GM19351 (cell line): Measurements from ENCODE around the gene SNX22.

ENCODE experiments used
- ATAC-seq: cut with Tn5 transposase; IDR thresholded peaks from one replicate; pipeline ENCODE4 v1.9.1; 2021; ENCODE audit warnings: mild to moderate bottlenecking, moderate library complexity; ENCODE audit not compliant: unreplicated experiment

Gene SNX22

DNA sequence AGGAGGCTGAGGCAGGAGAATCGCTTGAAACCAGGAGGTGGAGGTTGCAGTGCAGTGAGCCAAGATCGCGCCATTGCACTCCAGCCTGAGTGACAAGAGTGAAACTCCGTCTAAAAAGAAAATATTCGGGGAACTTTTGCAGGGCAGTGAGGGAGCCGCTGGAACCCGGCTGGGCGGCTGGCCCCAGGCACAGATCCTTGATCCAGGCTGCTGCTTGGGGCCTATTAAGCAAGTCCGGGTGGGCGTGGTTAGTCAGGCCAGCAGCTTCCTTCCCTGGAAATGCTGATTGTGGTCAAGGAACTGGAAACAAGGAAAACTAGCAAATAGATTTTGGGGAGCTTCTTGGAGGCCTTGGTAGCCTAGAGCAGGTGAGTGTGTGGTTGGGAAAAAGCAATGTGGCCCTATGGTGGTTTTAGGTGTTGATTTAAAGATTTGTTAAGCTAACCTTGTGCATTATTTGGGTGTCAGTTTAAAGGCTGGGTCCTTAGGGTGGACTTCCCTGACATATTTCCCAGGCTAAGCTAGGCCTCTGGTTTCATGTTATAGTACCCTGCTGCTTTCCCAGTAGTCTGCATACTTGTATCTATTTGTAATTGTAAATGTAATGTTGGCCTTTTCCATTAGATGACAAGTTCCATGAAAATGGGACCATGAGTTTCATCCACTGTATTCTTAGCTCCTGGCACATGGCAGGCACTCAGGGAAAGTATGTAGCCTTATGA is 17.7 kb upstream of the SNX22 start:
- ATAC-seq = no peak

DNA sequence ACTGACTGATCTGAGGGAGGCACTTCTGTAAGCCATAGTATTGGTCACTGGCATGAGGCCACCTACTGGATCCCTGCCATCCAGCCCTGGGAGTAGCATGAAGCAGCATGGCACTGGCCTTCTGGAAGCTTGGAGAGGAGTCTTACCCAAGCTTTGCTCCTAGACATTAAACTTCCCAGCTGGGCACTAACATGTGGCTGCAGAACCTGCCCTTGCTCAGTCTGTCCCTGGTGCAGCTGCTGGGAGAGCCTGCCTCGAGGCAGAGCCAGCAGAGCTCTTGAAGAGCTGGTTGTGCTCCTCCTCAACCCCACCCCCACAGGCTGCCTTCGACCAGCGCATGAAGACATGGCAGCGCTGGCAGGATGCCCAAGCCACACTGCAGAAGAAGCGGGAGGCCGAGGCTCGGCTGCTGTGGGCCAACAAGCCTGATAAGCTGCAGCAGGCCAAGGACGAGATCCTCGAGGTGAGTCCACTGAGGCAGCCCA is 17.1 kb upstream of the SNX22 start:
- no peak for ATAC-seq

DNA sequence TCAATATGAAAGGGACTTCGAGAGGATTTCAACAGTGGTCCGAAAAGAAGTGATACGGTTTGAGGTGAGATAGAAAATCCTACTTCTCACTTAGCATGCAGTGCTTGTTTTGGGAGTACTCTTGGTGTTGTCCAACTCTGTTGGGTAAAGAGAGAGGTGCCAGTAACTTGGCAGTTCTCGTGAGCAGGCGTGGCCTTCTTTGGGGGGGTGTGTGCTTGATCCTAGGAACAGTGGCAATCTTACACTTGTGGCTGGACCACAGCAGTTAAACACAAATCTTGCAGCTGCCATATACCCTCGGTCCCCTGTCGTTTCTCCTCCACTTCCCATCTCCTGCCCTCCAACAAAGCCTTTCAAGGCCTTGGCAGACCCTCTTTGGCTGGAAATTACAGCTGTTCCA is 15.2 kb upstream of the SNX22 start:
- no peak for ATAC-seq

DNA sequence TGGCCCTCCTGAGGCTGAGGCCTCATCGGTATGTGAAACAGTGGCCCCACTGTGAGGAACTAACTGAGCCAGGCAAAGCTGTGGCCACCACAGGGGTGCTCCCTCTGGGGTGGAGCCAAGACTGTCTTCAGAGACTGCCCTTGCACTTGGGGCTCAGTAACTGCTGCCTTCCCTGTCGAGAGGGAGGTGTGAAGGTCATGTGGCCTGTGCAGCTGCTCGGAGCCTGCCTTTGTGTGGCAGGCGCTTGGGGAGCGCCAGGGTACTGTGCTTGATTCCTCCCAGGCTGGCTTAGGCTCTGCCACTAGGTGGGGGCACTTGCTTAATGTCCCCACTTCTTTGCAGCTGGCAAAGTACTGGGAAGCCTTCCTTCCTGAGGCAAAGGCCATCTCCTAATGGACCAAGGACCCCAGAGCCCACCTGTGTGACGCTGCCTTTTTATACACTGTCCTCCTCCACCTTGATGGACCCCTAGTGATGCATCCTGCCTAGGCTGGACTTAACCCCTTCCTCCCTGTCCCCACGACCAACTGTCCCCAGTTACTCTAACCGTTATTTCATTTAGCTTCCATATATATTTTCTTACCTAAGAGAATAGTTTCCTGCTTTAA is 14.2 kb upstream of the SNX22 start:
- no peak for ATAC-seq

DNA sequence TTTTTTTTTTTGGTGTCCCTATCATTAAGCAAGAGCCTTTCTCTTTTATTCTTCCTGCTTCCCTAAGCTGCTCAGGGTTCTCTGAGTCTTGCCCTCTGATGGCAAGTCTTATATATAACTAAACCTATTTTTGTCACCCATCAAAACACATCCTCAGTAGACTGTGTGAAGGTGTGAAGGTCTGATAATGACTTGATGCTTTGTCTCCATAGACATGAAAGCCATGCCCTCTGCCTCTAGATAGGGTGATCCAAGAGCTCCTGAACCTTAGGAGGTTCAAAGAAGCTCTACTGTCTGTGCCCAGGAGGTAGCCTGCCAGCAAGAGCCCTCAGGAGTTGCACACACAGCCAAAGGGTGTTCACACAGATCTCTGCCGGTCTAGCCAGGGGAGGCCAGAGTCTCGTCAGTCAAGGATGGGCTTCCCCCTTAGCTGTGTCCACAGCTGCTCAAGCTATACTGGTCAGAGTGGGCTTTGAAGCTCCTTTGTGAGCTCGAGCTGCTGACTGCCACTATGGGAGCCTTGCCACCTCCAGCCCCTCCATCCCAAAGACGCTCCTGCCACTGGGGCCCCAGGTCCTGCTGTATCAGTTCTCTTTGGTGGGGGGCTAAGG is 13.1 kb upstream of the SNX22 start:
- ATAC-seq = no peak

DNA sequence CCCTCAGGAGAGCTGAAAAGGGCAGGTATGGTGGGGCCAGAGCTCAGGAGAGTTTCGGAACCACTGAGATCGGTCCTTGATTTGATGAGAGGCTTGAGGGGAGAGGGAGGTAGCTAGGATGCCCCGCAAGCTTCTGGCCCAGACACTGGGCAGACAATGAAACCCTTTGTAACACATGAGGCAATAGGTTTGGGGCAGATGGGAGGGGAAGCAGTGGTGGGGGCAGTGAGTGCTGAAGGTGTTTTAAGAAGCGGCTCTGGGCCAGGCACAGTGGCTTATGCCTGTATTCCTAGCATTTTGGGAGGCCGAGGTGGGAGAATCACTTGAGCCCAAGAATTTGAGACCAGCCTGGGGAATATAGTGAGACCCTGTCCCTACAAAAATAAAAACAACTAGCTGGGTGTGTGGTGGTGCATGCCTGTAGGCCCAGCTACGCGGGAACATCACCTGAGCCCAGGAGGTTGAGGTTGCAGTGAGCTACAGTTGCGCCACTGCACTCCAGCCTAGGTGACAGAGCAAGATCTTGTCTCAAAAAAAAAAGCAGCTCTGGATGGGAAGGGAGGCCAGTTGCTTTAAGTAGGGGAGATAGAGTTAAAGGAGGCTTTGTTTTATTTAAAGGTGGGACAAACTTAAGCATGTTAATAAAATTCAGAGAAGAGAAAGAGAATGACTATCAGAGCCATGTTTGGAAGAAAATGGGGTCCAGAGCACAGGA is 9.6 kb upstream of the SNX22 start:
- no peak for ATAC-seq

DNA sequence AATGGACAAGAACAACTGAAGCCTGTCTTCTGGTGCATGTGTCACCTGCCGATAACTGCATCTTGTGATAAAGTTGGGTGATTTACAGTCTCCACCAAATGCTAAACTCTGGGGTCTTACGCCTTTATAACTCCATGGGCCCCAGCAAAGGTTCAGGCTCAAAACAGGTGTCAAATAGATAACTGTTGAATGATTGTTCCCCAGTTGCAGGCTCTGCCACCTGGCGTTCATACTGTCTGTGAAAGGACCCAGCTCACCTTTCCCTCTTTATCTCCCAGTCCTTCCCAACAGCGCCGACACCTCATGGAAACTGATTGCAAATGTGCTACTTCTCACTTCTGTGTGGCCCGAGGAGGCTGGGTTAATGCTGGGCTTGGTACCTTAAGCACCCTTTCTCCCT is 8.3 kb upstream of the SNX22 start:
- ATAC-seq = no peak

DNA sequence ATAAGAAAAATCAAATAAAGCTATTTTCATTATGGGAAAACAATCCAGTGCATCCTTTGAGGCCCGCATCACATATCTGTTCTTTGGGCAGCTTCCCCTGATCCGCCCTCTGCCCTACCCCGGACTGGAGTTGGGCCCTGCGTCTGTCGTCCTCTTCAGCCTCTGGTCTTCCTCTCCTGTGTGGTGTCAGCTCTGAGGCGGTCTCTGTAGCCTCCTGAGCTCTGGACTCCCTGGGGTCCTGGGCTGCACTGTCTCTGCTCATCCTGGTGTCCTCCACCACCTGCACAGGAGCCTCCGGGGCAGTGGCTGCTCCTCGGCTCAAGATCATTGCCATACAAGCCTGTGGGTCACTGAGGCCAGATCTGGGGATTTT is 7.4 kb upstream of the SNX22 start:
- ATAC-seq = no peak

DNA sequence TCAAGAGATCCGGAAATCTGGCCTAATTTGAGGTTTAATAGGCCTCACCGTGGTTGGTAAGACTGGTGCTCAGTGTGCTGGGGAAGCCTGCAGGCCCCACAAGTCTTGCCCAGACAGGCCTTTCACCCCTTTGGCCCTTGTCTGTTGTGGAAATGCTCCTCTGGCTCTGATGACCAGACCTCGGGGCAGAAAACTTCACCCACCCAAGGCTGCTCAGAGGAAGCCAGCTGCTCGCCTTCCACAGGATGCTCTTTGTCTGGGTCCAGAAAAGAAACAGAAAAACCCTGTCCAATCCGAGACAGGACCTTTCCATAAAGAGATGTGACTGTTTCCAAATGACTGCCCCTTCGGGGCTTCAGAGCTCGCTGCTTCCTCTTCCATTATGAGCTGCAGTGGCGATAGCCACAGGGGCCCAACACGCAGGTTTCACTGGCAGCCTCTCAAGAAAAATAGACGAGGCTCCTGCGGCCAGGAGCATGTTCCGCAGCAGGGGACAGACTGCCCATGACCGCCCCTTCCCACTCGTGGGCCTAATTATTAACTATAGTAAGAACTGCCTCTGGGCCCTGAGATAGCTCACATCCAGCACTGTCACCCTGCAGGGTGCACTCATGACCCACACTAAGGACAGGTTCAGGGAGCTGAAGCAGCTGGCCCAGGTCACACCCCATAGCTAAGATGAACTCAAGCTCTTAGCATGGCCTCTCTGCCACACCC is 6.8 kb upstream of the SNX22 start:
- peak; percentile 76 for ATAC-seq

DNA sequence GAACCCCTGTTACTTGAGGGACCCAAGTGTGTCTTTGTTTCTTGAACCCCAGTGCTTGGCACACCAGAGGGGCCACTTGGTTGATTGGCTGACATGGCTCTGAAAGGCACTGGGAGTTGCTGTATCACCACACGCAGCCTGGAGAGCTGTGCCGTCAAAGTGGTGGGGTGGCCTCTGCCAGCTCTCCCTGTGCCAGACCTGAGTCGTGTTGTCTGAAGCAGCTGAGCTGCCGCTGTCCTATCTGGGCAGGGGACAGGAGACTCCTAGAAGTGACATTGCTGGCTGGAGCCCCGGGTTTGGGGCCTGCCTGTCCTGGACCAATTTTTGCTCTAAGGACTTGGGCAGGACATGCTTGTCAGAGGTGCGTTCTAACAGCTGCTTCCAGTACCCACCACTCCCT is 5.5 kb upstream of the SNX22 start:
- ATAC-seq = no peak

DNA sequence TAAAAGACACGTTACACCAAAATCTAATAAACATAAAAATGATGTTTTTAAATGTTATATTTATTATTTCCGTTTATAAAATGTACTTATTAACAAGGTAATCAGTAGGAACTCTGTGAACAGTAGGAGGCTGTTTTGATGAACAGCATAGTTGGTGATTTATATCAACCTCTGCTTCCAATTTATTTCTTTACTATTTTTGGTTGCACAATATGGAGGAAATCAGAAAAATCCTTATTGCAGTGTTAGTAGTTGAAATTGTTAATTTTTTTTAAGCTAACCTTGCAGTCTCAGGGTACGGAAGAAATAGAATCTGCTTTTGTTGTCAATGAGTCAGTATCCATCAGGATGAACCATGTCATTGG is 5.0 kb upstream of the SNX22 start:
- ATAC-seq = no peak

DNA sequence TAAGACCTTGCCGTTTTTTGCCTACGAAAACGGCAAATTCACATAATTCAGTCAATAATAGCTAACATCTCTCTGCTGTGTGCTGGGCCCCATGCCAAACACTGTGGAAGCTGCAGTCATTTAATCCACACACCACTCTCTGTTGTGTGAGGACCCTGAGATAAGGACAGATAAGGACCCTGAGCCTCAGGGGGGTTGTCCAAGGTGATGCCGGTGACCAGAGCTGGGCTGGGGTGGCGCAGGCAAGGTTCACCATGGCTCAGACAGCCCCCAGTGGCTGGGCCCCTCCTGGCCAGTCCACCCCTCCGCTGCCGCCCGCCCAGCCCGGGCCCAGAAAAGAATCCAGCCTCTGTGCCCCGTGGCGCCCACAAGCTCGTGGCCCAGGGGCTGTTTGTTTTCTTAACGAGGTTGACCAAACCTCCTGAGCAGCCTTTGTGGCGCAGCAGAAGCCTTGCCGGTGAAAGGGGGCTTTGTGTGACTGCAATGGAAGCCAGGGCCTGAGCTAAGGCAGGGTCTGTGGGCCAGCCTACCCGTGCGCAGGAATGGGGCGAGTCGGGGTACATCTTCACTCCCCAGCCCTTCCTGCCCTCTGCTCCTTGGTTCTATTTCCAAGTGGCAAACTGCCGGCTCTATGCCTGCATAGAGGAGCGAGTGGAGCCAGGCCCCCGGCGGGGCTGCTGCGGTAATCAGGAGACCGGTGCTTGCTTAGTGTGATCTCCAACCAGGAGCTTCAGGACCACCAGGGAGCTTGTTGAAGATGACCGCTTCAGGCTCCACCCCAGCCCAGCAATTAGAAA is 4.4 kb upstream of the SNX22 start:
- no peak for ATAC-seq

DNA sequence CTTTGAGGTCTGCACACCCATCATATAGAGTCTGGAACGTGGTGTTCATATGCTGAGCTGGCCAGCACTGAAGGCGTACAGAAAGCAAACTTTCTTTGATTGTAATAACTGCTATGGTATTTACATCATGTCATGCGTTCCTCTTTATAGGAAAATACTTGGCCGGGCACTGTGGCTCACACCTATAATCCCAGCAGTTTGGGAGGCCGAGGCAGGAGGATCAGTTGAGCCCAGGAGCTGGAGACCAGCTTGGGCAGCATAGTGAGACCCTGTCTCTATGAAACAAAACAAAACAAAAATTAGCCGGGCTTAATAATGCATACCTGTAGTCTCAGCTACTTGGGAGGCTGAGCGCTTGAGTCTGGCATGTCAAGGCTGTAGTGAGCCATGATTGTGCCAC is 3.4 kb upstream of the SNX22 start:
- ATAC-seq = no peak

DNA sequence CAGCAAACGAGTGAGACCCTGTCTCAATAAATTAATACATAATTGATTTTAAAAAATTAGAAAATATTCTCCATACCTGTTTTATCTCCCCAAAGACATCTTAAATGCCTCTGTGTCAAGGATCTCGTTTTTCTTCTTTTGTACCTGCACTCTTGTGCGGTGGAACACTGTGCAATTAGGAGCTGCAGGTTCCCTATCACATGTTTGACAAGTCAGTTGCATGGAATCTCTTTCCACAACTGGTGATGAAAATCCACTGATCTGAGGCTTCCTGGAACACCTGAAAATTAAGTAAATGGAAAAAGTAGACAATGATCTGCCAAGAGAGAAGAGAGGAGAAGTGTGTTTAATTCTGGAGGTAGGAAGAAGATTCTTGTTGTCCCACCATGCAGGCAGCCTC is 3.0 kb upstream of the SNX22 start:
- no peak for ATAC-seq

DNA sequence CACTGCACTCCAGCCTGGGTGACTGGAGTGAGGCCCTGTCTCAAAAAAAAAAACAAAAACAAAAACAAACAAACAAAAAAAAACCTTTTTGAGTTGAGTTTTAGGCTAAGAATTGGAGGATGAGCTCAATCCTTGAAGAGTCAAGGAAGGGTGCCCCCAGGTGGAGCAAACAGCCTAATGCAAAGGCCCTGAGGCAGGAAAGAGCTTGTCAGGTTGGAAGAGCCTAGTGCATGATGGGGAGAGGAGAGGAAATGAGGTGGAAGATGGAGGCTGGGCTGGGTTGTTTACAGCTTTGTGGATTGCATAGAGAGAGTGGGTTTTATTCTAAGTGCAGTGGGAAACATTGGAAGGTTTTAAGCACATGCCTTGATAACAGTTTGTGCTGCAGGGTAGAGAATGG is 2.1 kb upstream of the SNX22 start:
- no peak for ATAC-seq

DNA sequence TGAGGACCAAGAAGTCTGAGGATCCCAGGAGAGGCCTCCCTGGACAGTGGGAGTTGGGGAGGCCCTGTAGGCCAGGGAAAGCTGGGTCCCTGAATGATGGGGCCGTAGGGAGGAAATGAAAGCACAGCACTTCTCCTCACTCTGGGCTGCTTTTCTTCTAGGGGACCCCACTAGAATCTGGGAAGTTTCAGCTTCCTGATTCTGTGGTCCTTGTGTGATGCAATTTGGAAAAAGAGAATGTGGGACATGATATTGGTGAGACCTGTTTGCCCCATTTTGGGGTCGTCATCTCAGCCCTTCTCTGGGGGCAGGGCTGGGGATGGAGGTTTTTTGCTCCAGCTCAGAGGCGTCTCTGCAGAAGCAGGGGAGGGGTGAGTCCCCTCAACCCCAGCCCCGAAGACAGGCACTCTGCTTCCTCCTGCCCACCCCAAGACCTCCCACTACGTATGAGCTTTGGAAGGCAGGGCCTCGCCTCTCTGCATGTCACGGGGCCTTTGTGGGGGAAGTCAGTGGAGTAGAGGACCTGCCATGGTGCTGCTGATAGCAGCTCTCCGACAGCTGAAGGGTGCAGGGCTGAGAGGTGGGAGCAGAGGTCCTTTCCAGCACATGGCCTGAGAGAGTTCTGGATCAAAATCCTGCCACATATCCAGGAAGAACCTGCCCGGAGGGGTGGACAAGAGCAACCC is 1.5 kb upstream of the SNX22 start:
- no peak for ATAC-seq

DNA sequence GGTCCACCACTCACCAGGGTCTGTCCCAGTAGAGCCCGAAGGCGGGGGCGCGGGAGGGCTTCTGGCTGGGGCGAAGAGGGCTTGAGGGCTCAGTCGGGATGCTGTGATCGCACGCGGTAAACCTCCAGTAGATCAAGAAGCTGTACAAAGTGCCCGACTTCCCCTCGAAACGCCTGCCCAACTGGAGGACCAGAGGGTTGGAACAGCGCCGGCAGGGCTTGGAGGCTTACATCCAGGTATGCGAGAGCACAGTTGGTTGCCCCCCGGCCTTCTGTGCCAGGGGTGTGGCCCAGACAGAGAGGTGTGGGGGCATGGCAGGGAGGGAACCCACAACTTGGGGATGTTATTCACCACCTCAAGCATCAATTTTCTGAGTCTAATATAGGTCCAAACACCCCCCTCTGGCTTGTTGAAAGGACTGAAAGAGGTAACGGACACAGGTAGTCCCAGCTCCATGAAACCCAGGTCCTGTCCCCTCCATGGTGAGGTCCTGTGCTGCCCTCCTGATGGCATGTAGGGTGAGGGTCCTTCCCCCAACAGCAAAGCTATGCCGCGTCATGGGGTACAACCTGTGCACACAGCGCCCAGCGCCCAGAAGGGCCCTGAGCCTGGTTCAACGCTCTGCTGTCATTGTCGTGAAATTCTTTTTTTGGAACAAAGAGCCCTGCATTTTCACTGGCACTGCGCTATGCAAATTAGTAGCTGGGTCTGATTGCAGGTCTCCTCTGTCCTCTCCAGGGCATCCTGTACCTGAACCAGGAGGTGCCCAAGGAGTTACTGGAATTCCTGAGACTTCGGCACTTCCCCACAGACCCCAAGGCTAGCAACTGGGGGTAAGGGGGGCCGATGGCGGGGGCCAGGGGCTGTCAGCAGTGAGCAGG is 1.2 kb downstream of the SNX22 start:
- peak; percentile 25 for ATAC-seq

DNA sequence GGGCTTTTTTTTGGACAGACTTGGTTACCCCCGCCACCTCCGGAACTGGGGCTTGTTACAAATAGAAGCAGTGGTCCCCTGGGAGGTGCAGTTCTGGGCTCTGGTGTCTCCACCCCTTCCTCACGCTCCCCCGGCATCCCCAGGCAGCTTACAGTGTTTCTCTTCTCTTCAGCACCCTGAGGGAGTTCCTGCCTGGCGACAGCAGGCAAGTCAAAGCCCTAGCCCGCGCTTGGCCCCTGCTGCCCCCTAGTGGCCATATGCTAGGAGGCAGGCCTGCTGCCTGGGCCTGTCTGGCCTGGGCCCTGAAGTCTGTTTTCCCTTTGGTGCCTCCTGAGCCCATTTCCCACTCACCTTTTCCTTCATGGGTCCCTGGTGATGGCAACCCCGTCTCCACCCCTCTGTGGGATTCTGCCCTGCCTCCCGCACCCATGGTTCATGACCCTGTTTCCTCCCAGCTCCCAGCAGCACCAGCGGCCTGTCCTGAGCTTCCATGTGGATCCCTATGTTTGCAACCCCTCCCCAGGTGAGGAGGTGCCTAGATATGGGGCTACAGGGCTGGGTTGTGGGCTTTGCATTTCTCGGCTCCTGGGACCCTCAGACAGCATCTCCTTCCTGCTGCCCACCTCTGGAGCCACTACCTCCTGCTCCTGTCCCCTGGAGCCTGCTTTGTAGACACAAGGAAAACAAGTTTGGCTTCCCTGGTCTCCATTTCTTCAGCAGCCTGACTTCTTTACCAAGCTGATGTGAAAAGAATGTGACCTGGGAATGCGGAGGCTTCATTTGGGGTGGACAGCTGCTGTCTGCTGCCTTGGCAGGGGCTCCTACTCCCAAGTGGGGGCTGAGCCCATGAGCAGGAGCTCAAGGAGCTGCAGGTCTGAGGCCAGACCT is 2.2 kb downstream of the SNX22 start:
- ATAC-seq = peak; percentile 56
